Endodermal cell (in vitro differentiated cells): Measurements from ENCODE around the gene MATN3. TPM values are rescaled to one million over a fixed set of nuclear protein-coding genes. Genes with fewer than 3 reads are reported as not detected.
A peak's percentile ranks its signal among the peaks of the same experiment; 100 is the strongest.

Source experiments
- DNase-seq: peaks from one replicate; pipeline ENCODE4 v3.0.0-alpha.2; 2017
- H3K27ac ChIP-seq: 2 replicates; pipeline ENCODE4 v1.5.1; 2013; ENCODE audit warnings: mild to moderate bottlenecking, low read depth, low read length, moderate library complexity
- H3K27me3 ChIP-seq: 2 replicates; pipeline ENCODE4 v1.6.1; 2013; ENCODE audit warnings: mild to moderate bottlenecking, low read length, moderate library complexity; ENCODE audit not compliant: insufficient read depth, control insufficient read depth, poor library complexity, severe bottlenecking
- H3K36me3 ChIP-seq: 2 replicates; pipeline ENCODE4 v1.7.0; 2013; ENCODE audit warnings: mild to moderate bottlenecking, low read length, moderate library complexity; ENCODE audit not compliant: control insufficient read depth, insufficient read depth
- H3K4me1 ChIP-seq: one replicate; pipeline ENCODE4 v1.7.0; 2013; ENCODE audit warnings: low read length; ENCODE audit not compliant: control insufficient read depth, insufficient read depth
- H3K4me3 ChIP-seq: 2 replicates; pipeline ENCODE4 v1.5.1; 2013; ENCODE audit warnings: mild to moderate bottlenecking, low read length, moderate library complexity
- H3K9ac ChIP-seq: 2 replicates; pipeline ENCODE4 v1.6.1; 2013; ENCODE audit warnings: mild to moderate bottlenecking, low read length, moderate library complexity; ENCODE audit not compliant: poor library complexity, severe bottlenecking; ENCODE audit errors: extremely low read depth
- H3K9me3 ChIP-seq: 2 replicates; pipeline ENCODE4 v1.6.1; 2013; ENCODE audit warnings: mild to moderate bottlenecking, low read length, moderate library complexity; ENCODE audit not compliant: control insufficient read depth
- H3K27ac Mint-ChIP-seq: 2 replicates; pipeline ENCODE4 v1.8.0; 2020; ENCODE audit warnings: mixed read lengths
- H3K27me3 Mint-ChIP-seq: 2 replicates; pipeline ENCODE4 v1.8.0; 2021; ENCODE audit warnings: mild to moderate bottlenecking, mixed read lengths; ENCODE audit not compliant: insufficient read depth
- H3K36me3 Mint-ChIP-seq: 2 replicates; pipeline ENCODE4 v1.8.0; 2020; ENCODE audit warnings: low read depth, mixed read lengths
- H3K4me1 Mint-ChIP-seq: 2 replicates; pipeline ENCODE4 v1.8.0; 2020; ENCODE audit warnings: mixed read lengths
- H3K4me3 Mint-ChIP-seq: 2 replicates; pipeline ENCODE4 v1.8.0; 2020; ENCODE audit warnings: mild to moderate bottlenecking, moderate library complexity, mixed read lengths
- H3K9me3 Mint-ChIP-seq: 2 replicates; pipeline ENCODE4 v1.8.0; 2020; ENCODE audit warnings: mild to moderate bottlenecking, mixed read lengths
- CTCF ChIP-seq: fragments of 200-600 bp; sonication (generic); conservative IDR thresholded peaks from 2 replicates; pipeline ENCODE4 v1.5.0; 2021; ENCODE audit warnings: antibody characterized with exemption, mild to moderate bottlenecking
- WGBS, 2 experiments: methylation state at CpG; one replicate each; pipeline versions ENCODE4 v1.1.5 to v1.1.7; 2013; ENCODE audit warnings: missing lambda C conversion rate in 2 of 2, mixed read lengths in 1 of 2; ENCODE audit not compliant: insufficient coverage in 1 of 2, insufficient read length in 1 of 2; 5-methylcytosine and 5-hydroxymethylcytosine counted together
- total RNA-seq, 2 donors: library from RNA; stranded (reverse); fragmentation: NEBNext Ultra II Directional in 1 of 2; extraction: Animal tissue kit (Norgen Biotek cat#: 25700) in 1 of 2; gene quantifications; 2 replicates in 1 of 2; 3 replicates in 1 of 2; pipeline ENCODE4 v1.2.1, GENCODE V29; 2021

The MATN3 gene
- total RNA-seq, 2 donors from 2014 or later = 38.5 to 44.7 TPM

- DNase-seq = no peak
- Mint-ChIP-seq H3K4me3 (no peak overlapping the region), H3K4me1 (peaks cover 25% of the 10 kb centered on the region), H3K9me3 (no peaks in the 10 kb centered on the region), H3K36me3 (no peaks in the 10 kb centered on the region), H3K27me3 (peaks cover 19% of the 10 kb centered on the region), H3K27ac (no peak overlapping the region)
- Histone ChIP-seq H3K27ac (peak overlapping the region; percentile 94), H3K36me3 (no peaks in the 10 kb centered on the region), H3K4me3 (peak overlapping the region; percentile 97), H3K9me3 (no peaks in the 10 kb centered on the region), H3K27me3 (peaks cover 7% of the 10 kb centered on the region), H3K4me1 (no peaks in the 10 kb centered on the region), H3K9ac (peak overlapping the region; percentile 89)
- 2 to 4% methylated on average over 5 to 10 of the region's 10 CpGs for WGBS, 2 experiments
- TF ChIP-seq CTCF = no peak
These were observed 39.9 kb upstream of the MATN3 start for GRCh38 chr2:20052229-20052851.

- peaks cover 25% of the 10 kb centered on the region for H3K4me1 Mint-ChIP-seq
- H3K27ac Mint-ChIP-seq = no peak within 1 kb of the TSS
- H3K36me3 ChIP-seq = no peaks in the 10 kb centered on the region
- H3K4me3 Mint-ChIP-seq = no peak within 1 kb of the TSS
- TF ChIP-seq CTCF = peak; percentile 34
- H3K27me3 ChIP-seq = peaks cover under 1% of the 10 kb centered on the region
- peak; percentile 99 for DNase-seq
- H3K9me3 ChIP-seq = no peaks in the 10 kb centered on the region
- peak within 1 kb of the TSS; percentile 89 for H3K9ac ChIP-seq
- H3K36me3 Mint-ChIP-seq = peaks cover 3% of the 10 kb centered on the region
- peak within 1 kb of the TSS; percentile 94 for H3K27ac ChIP-seq
- H3K27me3 Mint-ChIP-seq = peaks cover 12% of the 10 kb centered on the region
- H3K9me3 Mint-ChIP-seq = no peaks in the 10 kb centered on the region
- no peaks in the 10 kb centered on the region for H3K4me1 ChIP-seq
- peak within 1 kb of the TSS; percentile 97 for H3K4me3 ChIP-seq
- 0% methylated on average over 7 to 45 of the region's 45 CpGs for WGBS, 2 experiments
These were observed 39.2 kb upstream of the MATN3 start, which contains the start of gene LAPTM4A for GRCh38 chr2:20051532-20052228. Gene LAPTM4A (minus strand): TSS chr2:20051628. CDS start chr2:20051520, 108 bp downstream.

DNA sequence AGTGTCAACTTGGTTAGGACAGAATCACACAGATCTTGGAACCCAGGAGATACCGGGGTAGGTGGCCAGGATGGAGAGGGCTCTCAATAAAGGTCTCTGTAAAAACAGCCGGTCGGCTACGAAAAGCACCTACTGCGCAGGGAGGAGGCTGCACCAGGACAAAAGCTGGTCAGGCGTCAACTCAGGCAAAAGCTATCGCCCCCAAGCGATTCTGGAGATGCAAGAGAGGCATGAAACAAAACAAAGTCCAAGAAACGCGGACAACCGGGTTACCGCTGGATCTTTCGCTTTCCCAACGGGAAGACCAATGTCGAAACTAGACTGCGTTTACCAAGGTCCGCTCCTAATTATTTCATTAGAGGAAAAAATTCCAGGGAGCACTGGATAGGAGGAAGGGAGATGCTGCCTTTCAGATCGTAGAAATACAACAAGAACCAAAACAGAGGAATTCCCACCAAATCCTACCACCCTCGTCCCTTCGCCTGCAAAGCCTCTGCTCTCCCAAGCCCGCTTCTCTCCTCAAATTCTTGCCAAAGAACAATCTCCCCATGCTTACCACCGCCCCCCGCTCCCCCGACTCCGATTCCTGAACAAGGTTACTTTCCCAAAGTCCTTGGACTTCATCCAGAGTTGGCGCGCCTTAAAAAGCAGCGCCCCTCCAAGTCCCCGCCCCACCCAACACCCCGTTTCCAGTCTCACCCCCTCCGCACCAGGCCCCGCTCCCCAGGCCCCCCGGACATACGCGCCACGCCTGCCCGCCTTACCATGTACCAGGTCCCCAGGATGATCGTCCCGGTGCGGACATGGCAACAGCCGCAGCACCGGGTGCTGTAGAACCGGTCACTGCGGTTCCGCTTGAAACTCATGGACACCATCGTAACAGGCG, 38.4 kb upstream of the MATN3 start:
- Histone ChIP-seq H3K27me3 (no peaks in the 10 kb centered on the region), H3K9ac (peak overlapping the region; percentile 89), H3K4me3 (peak overlapping the region; percentile 97), H3K4me1 (no peaks in the 10 kb centered on the region), H3K36me3 (no peaks in the 10 kb centered on the region), H3K9me3 (no peaks in the 10 kb centered on the region), H3K27ac (peak overlapping the region; percentile 81)
- TF ChIP-seq CTCF = peak; percentile 33
- Mint-ChIP-seq H3K4me3 (no peak overlapping the region), H3K4me1 (peaks cover 26% of the 10 kb centered on the region), H3K36me3 (peaks cover 3% of the 10 kb centered on the region), H3K27ac (no peak overlapping the region), H3K27me3 (peaks cover 6% of the 10 kb centered on the region), H3K9me3 (no peaks in the 10 kb centered on the region)
- WGBS, 2 experiments = 0% methylated on average over 21 to 47 of the region's 47 CpGs
- peak; percentile 87 for DNase-seq
